ENCODE data around the gene TICAM1.
"Not testable (repeated sequence)": the region's sequence is repeated elsewhere in the genome, so short reads cannot be mapped to it uniquely, and the experiment has no call there.

The TICAM1 gene

DNA sequence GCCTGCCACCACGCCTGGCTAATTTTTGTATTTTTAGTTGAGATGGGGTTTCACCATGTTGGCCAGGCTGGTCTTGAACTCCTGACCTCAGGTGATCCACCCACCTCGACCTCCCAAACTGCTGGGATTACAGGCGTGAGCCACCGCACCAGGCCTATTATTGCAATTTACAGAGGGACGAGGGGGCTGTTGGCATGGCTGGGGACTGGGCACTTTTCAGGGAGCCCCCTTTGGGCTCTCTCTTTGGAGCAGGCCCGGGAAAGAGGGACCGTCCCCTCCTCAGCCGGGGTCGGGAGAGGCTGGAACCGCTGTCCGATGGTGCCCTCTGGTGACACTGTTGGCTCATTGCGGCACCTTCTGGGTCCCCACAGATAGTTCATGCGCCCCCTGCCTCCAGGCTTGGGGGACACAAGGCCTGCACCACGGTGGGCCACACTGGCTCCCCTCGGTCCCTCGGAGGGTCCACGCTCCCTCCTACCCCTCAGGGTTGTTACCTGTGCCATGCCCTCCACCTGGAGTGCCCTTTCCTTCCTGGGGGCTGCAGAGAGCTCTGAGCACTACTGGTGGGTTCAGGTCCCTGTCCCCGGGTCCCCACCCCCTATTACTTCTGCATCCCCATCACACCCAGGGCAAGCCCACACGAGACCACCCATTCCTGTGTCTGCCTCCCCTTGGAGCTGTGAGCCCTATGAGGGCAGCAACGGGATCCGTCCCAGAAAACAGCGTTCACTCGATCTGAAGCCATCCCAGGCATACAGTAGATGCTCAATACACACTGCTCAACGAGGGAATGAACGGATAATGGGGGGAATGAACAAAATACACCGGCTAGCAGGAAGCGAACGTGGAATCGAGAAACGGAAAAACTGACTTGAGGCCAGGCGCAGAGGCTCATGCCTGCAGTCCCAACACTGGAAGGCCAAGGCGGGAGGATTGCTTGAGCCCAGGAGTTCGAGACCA is 27.5 kb downstream of the TICAM1 start:
- peak; percentile 55 for DNase-seq

DNA sequence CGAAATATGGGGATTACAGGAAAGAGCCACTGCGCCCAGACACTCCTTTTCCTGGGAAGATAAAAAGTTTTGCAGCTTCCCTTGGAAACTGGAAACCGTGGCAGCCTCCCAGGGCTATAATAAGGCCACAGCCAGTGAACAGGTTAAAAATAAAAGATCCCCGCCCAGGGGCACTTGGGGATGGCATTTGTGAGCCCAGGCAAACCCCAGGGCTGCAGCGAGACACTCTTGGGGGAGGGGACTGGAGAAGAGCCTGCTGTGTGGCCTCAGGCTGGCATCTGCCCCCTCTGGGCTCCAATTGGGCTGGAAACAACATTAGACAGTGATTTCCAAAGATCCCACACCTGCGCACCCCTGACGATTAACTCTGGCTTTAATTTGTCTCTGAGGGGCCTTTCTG is 28.8 kb downstream of the TICAM1 start:
- no peak for DNase-seq

DNA sequence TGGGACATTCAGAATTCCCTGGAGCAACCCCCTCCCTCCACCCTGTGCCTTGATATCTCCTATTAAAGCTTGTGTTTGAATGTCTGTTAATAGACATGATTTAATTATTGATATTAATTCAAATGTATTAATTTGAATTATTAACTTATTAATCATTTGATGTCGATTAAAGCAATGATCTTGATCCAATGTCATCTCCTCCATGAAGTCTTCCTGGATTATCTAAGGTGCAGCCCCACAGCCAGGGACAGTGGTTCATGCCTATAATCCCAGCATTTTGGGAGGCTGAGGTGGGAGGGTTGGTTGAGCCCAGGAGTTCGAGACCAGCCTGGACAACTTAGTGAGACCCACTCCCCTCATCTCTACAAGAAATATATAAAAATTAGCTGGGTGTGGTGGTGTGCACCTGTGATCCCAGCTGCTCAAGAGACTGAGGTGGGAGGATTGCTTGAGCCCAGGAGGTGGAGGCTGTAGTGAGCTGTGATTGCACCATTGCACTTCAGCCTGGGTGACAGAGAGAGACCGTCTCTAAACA is 30.4 kb downstream of the TICAM1 start:
- no peak for DNase-seq

DNA sequence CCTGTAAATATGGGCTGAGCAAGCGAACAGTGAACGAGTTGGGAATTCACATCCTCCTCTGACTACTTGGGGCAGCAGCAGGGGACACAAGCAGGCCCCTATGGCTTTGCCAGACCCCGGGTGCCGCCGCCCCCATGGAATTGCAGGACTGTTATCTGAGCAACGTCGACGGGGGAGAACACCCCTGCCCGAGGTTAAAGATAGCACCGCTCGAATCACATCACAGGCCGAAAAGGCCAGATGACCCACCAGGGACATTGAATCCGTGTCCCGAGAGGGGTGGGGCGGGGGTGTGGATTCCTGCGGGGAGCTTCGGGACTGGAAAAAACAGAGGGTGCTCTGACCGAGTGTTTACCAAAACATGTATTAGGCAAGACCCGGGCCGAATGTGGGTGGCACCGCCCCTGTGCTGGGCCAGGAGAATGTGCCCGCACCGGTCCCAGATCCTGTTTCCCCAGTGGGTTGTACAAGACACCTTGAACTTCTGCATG is 30.9 kb downstream of the TICAM1 start:
- no peak for DNase-seq

DNA sequence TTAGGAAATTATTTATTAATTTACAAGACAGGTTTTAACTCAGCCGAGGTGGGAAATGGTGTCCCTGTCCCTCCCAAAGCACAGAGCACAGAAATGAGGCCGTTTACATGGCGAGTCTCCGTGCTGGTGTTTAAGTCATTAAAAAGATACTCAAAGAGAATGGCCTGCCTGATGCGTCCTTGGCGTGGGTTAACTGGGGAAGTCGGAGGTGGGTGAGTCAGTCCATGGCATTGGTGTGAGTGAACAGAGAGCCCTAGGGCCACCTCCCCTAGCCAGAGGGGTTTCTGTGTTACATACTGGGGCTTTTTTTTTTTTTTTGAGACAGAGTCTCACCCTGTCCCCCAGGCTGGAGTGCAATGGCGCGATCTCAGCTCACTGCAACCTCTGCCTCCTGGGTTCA is 36.1 kb downstream of the TICAM1 start:
- no peak for DNase-seq

DNA sequence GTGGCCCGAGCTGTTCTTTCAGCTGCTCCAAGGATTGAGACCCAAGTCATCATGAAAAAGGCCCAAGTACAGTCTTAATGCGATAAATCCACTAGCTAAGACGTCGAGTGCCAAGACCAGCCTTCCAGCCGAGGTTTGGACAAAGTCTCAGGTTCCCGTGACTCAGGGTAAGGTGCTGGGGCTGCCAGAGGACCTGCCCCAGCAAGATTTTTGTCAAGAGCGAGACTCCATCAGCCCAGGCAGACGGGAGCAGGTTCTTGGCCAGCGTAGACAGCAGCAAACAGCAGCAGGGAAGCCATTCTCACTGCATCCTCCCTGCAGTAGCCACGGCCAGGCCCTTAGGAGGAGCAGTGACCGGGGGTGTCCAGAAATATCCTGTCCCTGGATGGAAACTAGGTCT is 36.5 kb downstream of the TICAM1 start:
- DNase-seq = no peak

DNA sequence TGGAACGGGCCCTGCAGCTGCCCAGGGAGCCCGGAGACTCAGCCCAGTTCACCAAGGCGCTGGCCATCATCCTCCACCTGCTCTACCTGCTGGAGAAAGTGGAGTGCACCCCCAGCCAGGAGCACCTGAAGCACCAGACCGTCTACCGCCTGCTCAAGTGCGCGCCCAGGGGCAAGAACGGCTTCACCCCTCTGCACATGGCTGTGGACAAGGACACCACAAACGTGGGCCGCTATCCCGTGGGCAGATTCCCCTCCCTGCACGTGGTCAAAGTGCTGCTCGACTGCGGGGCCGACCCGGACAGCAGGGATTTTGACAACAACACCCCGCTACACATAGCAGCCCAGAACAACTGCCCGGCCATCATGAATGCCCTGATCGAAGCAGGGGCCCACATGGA is 38.2 kb downstream of the TICAM1 start:
- not testable (repeated sequence) for DNase-seq

DNA sequence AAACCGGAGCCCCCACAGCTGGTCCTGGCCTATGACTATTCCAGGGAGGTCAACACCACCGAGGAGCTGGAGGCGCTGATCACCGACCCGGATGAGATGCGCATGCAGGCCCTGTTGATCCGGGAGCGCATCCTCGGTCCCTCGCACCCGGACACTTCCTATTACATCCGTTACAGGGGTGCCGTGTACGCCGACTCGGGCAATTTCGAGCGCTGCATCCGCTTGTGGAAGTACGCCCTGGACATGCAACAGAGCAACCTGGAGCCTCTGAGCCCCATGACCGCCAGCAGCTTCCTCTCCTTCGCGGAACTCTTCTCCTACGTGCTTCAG is 38.7 kb downstream of the TICAM1 start:
- DNase-seq = not testable (repeated sequence)

DNA sequence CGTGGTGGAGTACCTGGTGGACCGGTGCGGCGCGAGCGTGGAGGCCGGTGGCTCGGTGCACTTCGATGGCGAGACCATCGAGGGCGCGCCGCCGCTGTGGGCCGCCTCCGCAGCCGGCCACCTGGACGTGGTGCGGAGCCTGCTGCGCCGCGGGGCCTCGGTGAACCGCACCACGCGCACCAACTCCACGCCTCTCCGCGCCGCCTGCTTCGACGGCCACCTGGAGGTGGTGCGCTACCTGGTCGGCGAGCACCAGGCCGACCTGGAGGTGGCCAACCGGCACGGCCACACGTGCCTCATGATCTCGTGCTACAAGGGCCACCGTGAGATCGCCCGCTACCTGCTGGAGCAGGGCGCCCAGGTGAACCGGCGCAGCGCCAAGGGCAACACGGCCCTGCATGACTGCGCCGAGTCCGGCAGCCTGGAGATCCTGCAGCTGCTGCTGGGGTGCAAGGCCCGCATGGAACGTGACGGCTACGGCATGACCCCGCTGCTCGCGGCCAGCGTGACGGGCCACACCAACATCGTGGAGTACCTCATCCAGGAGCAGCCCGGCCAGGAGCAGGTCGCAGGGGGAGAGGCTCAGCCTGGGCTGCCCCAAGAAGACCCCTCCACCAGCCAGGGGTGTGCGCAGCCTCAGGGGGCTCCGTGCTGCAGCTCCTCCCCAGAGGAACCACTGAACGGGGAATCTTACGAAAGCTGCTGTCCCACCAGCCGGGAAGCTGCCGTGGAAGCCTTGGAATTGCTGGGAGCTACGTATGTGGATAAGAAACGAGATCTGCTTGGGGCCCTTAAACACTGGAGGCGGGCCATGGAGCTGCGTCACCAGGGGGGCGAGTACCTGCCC is 39.3 kb downstream of the TICAM1 start:
- DNase-seq = not testable (repeated sequence)

DNA sequence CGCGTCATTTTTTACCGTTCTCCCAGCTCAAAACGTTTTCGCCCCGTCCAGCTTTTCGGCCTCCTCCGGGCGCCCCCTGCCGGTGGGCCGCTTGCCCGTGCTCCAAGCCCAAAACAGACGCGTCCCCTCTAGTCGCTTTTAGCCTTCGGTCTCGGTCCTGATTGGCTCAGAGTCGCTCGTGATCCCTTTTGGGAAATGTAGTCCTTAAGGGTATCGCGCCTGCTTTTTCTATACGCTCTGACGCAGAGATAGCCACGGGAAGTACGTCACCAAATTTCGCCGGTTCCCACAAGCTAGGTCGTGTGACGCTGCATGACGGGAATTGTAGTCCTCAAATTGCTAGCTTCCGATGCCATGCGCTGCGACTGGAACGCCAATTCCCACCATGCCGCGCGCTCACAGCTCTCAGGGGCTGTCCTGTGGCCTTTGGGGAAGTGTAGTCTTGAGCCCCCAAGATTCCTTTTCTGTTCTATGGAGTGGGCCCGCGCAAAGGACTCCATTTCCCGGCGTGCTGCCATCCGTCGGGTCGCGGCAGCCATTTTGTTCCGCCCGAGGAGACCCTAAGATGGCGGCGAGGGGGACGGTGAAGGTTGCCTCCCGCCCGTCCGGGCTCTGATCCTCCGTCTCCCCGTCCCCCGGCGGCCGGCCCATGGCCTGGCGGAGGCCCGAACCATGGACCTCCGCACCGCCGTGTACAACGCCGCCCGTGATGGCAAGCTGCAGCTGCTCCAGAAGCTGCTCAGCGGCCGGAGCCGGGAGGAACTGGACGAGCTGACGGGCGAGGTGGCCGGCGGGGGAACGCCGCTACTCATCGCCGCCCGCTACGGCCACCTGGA is 40.1 kb downstream of the TICAM1 start, which contains the start of gene FEM1A:
Gene FEM1A, plus strand, starts transcription at position 552 of the 836 bp plus-strand sequence. Its CDS starts 121 bp downstream, at position 673.
- peak; percentile 100 for DNase-seq

DNA sequence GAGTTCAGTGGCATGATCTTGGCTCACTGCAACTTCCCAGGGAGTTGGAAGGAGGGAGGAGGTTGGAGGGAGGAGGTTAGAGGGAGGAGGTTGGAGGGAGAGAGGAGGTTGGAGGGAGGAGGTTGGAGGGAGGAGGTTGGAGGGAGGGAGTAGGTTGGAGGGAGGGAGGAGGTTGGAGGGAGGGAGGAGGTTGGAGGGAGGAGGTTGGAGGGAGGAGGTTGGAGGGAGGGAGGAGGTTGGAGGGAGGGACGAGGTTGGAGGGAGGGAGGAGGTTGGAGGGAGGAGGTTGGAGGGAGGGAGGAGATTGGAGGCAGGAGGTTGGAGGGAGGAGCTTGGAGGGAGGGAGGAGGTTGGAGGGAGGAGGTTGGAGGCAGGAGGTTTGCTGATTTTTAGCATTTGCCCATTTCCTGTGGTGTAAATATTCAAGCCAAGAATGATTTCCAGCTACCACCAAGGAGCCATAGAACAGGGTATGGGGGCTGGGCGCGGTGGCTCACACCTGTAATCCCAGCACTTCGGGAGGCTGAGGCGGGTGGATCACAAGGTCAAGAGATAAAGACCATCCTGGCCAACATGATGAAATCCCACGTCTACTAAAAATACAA is 45.0 kb downstream of the TICAM1 start:
- DNase-seq = not testable (repeated sequence)

DNA sequence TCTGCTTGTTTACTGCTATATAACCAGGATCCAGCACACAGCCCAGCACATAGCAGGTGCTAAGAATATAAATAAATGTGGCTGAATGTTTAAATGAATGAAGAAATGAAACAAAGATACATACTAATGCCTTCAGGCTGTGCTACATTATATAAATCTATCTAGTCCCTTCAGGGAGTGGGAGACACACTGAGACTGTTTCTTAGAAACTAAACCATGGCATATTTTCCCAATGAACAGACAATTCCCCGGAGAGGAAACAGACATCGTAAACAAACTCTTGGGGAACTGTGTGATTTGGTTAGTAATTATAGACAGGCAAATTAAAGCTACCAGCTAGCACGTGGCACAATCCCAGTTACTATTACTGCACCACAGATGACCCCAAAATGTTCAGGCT is 49.7 kb downstream of the TICAM1 start:
- no peak for DNase-seq

DNA sequence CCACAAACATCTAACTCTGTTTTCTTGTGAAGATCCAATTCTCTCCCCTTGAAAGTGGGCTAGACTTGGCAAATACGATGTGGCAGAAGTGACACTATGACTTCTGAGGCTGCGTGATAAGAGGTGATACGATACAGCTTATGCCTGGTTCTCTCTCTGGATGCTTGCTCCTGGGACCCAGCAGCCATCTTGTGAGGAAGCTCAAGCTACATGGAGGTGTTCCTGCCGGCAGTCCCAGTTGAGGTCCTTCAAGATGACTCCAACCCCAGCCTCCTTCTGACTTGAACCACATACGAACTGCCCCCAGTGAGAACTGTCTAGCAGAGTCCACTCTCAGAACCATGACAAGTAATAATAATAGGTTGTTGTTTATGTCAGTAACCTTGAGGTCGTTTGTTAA is 50.7 kb downstream of the TICAM1 start:
- DNase-seq = no peak

DNA sequence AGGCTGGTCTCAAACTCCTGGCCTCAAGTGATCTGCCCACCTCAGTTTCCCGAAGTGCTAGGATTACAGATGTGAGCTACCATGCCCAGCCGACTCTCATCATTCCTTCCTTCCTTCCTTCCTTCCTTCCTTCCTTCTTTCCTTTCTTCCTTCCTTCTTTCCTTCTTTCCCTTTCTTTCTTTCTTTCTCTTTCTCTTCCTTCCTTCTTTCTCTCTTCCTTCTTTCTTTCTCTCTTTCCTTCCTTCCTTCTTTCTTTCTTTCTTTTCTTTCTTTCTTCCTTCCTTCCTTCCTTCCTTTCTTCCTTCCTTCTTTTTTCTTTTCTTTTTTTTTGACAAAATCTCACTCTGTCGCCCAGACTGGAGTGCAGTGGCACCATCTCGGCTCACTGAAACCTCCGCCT is 53.4 kb downstream of the TICAM1 start:
- not testable (repeated sequence) for DNase-seq

DNA sequence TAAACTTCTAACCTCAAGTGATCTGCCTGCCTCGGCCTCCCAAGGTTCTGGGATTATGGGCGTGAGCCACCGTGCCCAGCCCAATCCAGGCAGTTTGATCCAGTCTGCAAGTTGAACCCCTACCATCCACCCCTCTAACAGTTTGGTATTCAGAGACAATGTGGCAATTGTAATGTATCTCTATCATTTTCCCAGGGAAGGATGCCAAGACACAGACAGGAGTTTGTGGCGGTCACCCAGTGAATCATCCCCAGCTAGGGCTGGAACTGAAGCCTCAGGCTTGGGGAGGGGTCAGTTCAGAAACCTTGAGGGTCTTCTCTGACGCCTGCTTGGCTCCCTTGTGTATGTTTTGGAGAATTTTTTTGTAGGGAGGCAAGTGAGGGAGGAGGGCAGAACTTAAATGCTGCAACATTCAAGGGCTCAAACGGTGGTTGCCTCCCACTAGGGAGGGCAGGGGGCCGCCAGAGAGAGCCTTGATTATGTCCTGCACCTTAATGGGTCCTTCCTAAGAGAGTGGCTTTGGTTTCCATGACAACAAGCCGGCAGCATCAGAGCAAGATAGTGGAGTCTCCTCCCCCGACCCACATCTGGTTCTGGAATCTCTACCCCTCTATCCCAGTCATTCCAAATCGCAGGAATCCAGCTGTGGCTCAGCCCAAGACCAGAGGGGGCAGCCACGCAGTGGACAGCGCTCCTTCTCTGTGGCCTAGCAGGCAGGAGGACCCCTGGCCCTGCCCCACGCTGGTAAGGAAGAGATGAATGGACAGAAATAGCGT is 54.9 kb downstream of the TICAM1 start:
- no peak for DNase-seq

DNA sequence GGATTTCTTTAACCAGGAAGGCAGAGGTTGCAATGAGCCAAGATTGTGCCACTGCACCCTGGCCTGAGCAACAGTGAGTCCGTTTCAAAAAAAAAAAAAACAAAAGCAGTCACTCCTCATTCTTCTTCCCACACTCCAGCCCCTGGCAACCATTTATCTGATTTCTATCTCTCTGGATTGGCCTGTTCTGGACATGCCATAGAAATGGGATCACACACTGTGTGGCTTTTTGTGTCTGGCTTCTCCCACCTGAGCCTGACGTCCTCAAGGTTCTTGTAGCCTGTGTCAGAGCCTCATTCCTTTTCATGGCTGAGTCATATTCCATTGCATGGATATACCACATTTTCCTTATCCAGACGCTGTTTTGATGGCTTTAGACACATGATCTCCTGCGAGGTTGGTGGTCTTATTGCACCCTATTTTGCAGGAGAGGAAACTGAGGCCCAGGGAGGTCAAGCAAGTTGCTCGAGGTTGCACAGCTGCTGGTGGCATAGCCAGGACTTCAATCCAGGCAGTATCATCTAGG is 55.8 kb downstream of the TICAM1 start:
- DNase-seq = no peak

DNA sequence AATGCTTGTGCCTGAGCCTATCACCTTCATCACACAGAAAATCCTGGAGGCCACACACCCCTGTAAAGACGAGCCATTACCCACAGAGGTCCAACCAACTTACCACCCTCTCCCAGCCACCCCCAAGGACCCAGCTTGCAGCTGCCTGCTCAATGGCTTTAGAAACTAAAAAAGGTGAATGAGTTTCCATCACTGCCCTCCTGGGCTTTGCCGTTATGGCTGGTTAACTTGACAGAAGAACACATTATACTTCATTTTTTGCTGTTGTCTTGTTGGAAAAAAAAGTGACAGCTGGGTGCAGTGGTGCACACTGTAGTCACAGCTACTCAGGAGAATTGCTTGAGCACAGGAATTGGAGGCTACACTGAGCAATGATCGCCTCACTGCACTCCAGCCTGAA is 57.4 kb downstream of the TICAM1 start:
- no peak for DNase-seq

DNA sequence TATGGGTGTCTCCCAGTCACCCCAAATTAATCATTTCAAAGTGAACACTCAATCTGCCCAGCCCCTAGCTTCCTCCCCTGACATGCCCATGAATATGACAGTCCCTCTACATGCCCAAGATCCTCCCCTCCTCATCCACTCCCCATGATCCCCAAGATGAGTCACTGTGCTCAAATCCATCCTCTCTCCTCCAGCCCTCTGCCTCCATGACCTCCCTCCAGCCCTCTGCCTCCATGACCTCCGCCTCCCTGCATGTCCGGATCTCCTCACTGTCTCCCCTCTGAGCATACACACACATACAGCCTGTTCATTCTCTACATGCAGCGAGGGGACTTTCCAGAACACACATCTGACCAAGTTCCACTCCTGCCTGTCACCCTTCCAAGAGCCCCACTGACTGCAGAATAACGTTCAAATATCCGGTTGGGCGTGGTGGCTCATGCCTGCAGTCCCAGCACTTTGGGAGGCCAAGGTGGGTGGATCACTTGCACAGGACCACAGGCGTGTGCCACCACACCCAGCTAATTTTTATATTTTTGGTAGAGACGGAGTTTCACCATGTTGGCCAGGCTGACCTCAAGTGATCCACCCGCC is 58.4 kb downstream of the TICAM1 start:
- DNase-seq = no peak

DNA sequence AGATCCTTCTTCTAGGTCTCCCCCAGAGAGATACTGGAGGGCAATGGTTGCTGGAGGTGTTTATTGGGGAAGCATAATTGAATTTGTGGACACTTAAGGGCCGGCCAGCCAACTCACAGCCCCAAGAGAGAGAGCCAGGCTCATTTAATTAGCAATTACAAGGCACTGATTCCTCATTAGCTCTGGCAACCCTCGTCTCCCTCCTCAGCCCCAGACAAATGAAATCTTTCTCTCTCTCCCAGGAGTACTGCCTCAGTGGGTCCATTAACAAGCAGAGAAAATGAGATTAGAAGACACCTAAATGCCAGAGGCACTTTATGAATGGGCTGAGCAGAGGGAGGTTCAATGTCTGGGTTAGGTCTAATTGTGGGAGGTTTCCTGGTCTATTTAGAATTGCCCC is 58.9 kb downstream of the TICAM1 start:
- DNase-seq = no peak
